GM21619 (cell line): Measurements from ENCODE around the gene ZNF768.
A peak's percentile ranks its signal among the peaks of the same experiment; 100 is the strongest.

ENCODE experiments used
- ATAC-seq: cut with Tn5 transposase; IDR thresholded peaks from one replicate; pipeline ENCODE4 v1.9.1; 2021; ENCODE audit not compliant: unreplicated experiment

The ZNF768 gene

GRCh38 chr16:30526137-30526822 lies at the start of gene ZNF768:
Gene ZNF768 (minus strand): TSS chr16:30526566. CDS start chr16:30526413, 153 bp downstream.
- peak; percentile 27 for ATAC-seq

DNA sequence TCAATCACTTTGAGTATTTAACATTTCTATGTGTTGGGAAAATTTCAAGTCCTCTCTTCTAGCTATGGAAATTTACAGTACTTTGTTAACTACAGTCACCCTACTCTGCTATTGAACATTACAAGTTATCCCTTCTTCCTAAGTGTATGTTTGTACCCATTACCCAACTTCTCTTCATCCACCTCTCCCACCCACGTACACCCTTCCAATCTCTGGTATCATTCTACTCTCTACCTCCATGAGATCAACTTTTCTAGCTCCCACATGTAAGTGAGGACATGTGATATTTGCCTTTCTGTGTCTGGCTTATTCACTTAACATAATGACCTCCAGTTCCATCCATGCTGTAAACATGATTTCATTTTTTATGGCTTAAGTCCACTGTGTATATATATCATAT lies 48.3 kb upstream of the ZNF768 start:
- no peak for ATAC-seq

GRCh38 chr16:30571445-30572322 lies 45.3 kb upstream of the ZNF768 start, which contains the start of gene ZNF688:
Gene ZNF688 (minus strand): TSS chr16:30571714. CDS start chr16:30571629, 85 bp downstream.
- ATAC-seq: peak; percentile 70

- ATAC-seq: no peak
Observed at GRCh38 chr16:30570636-30571444, 44.5 kb upstream of the ZNF768 start.

- no peak for ATAC-seq
Observed at GRCh38 chr16:30569746-30570635, 43.6 kb upstream of the ZNF768 start.

DNA sequence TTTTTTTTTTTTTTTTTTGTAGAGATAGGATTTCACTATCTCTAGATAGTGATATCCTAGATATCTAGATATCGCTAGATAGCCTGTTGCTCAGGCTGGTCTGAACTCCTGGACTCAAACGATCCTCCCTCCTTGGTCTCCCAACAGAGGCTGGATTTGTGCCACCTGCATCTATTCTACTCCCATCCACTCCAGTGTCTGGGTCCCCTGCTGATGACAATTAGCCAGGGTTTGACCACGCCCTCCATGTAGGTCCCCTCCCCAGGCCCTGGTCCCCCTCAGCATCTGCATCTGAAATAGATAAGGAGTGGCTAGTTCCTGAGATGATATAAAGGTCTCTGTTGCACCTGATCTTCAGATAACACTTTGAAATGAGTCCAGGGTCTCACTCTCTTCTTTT lies 42.9 kb upstream of the ZNF768 start:
- no peak for ATAC-seq

DNA sequence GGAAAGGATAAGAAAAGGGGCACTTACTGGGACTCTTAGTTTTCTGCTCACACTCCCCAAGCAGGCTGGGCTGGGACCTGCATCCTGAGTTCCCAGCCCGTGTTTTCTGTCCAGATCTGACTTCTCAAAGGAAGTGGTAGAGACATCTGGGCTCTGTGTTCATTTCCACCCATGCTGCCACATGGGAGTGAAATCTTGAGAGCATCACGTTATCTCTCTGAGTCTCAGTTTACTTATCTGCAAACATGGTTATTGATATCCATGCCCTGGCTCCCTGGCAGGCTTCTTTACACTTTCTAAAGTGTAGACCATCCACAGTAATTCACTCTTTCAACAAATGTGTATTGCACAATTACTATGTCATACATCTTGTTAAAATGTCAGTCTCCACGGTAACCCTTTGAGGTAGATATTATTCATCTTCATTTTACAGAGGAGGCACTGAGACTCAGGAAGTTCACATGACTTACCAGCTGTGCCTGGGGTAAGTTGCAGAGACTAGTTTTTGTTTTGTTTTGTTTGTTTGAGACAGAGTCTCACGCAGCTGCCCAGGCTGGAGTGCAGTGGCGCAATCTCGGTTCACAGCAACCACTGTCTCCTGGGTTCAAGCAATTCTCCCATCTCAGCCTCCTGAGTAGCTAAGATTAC lies 41.7 kb upstream of the ZNF768 start:
- ATAC-seq: peak; percentile 46

GRCh38 chr16:30567160-30567990 lies 41.0 kb upstream of the ZNF768 start:
- ATAC-seq: no peak

- no peak for ATAC-seq
Observed at GRCh38 chr16:30566531-30566930, 40.2 kb upstream of the ZNF768 start.

GRCh38 chr16:30565984-30566383 lies 39.6 kb upstream of the ZNF768 start:
- no peak for ATAC-seq

GRCh38 chr16:30565526-30565925 lies 39.2 kb upstream of the ZNF768 start:
- no peak for ATAC-seq

DNA sequence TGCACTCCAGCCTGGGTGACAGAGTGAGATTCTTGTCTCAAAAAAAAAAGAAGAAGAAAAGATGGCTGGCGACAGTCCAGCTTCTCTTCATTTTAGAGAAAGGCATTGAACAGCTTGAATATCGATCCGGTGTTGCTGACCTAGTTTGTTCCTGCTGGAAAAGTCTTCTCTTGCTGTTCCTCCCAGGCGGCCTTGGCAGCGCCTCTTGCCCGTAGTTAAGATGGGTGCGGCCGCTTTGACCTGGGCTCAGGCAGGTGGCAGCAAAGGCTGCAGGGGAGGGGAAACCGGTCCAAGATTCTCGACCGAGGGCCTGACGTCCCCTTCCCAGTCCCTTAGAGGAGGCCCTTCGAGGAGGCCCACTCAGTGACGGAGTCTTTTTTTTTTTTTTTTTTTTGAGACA lies 35.7 kb upstream of the ZNF768 start:
- no peak for ATAC-seq

DNA sequence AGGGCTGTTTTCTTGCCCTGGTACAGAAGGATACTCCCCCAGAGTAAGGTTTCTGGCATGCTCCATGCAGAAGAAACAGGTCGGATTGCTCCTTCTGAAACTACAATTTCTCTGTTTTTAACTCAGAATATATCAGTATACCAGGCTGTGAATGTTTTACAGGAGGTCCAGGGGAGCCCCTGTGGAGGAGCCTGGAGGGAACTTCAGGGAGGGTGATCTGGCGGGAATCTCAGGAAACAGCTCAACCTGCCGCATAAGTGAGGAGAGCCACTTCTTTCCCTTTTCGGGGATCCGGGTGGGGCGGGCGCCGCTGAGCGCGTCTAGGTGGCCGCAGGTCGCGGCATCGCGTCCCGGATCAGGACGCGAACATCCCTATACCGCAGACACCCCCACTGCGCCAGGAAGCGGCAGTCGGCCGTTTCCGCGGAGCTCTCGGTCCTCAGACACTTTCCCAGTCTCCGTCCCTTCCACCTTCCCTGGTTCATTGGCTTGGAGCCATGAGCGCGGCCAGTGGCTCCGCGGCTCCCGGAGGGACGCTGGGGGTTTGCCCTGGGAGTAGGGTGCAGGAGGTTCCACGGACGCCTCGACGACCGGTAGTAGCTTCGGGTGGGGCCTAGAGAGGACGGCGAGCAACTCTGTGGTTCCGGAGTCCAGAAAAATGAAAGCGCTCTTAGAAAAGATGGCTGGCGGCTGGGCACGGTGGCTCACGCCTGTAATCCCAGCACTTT lies 34.9 kb upstream of the ZNF768 start:
- no peak for ATAC-seq

GRCh38 chr16:30559690-30560089 lies 33.3 kb upstream of the ZNF768 start:
- ATAC-seq: no peak

DNA sequence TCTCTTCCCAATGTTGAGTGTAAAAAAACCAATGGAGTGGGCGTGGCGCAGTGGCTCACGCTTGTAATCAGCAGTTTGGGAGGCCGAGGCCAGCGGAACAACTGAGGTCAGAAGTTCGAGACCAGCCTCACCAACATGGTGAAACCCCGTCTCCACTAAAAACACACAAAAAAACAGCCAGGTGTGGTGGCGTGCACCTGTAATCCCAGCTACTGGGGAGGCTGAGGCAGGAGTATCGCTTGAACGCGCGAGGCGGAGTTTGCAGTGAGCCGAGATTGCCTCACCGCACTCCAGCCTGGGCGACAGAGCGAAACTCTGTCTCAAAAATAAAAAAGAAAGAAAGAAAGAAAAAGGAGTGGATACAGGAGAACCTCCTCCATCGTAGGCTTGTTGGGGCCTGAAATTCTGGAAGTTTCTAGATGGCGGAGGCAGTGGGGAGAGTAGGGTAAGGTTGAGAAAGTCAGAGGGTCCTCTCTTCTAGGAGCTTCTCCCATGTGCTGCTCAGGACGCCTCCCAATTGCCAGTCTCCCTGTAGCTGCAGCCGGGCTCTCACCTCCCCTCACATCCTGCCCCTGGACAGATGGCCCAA lies 32.5 kb upstream of the ZNF768 start:
- ATAC-seq: no peak

DNA sequence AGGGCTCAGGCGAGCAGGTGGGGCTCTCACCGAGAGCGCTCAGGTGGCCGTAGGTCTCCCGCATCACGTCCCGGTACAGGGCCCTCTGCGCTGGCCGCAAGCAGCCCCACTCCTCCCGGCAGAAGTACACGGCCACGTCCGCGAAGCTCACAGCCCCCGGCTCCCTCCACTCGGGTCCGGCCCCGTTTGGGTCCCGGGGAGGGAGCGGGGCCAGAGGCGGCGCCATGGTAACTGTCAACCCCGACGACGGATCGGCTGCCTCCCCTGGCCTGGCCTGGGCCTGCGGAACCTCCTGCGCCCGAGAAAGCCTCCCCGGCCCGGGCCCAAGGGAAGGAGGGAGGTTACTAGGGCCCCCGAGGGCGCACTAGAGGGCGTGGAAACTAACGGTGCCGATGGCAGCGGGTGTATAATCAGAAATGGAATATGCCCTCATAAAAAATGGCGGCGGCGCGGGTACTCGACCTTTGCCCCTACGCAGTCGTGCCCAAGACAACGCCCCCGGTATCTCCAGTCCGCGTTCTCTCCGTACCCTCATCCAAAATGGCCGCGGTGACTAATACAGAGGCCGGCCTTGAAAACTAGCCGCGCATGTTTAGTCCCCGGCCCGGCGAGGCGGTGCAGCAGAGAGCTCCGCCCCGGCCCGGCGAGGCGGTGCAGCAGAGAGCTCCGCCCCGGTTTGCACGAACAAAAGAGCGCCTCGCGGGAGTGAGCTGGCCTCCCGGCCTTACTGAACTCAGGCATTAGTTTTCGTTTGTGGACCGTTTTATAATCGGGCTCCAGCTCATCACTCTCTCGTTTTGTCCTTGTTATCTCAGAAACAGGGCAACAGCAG lies 31.8 kb upstream of the ZNF768 start, which contains the start of gene ZNF764:
Gene ZNF764 (minus strand): TSS at position 418 of the 832 bp plus-strand sequence. CDS start 192 bp downstream, at position 226.
- peak; percentile 86 for ATAC-seq

- ATAC-seq: peak; percentile 14
Observed at GRCh38 chr16:30557707-30557956, 31.3 kb upstream of the ZNF768 start.
